NCI-H446 (cell line): Measurements from ENCODE around the gene ATF7.
"Not testable (repeated sequence)": the region's sequence is repeated elsewhere in the genome, so short reads cannot be mapped to it uniquely, and the experiment has no call there.

Experiments
- DNase-seq, 2 experiments: peaks; one replicate each; lab custom pipeline; 2025; lab: John Stamatoyannopoulos, UW

Gene ATF7

DNA sequence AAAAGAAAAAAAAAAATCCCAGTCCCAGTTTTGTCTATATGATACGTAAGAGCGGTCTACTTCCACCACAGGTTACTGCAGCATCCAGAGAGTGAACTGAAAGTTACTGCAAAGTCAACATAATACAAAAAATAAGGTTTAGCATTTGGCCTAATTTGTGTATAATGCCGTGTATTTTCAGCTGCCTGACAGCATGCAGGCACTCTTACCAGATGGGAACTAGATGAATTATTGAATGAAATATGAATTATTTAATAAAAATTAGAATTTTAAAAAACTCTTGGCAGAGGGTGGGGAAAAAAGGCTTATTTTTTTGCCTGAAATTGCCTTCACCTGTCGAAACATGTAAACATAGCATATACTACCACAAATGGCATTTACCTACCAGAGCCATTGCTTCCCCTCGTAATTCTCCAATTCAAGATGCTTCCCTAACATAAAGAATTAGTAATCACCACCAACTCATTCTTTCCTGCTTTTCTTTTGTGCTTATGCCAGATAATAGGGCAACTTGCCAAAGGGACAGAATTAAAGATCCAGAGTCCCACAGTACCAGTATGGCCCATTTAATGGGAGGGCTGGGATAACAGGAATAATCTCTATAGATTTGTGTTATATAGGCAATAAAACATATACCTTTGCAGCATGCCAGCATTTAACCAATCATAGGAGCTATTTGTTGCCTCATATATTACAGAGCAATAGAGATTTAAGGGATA lies 31.1 kb downstream of the ATF7 start:
- peak in 1 of 2 experiments; percentile 33 for DNase-seq

DNA sequence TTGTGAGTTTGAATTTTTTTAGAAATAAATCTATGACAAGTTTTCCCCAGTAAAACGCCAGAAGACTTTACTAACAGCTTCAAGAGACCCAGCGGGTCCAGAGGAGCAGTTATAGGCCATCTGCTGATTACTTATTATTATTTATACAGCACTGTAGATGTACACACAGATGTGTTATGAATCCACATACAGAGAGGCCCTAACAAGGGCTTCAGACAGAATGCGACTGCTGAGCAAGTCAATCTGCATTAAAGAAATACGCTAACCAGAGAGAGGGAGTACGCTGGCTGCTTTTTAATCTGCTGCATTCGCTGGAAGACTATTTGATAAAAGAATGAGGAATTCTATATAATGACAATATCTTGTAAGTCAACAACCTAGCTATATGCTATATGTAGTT lies 32.5 kb downstream of the ATF7 start:
- no peak for DNase-seq

DNA sequence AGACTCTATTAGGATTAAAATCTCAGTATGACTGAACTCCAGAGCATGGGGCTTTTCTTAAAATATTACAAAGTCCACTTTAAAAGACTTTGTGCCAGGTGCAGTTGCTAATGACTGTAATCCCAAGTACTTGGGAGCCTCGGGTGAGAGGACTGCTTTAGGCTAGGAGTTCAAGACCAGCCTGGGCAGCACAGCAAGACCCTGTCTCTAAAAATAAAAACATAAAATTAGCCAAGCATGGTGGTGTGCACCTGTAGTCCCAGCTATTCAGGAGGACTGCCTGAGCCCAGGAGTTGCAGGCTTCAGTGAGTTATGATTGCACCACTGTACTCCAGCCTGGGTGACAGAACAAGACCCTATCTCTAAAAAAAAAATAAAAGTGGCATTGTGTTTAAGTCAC lies 33.2 kb downstream of the ATF7 start:
- no peak for DNase-seq

DNA sequence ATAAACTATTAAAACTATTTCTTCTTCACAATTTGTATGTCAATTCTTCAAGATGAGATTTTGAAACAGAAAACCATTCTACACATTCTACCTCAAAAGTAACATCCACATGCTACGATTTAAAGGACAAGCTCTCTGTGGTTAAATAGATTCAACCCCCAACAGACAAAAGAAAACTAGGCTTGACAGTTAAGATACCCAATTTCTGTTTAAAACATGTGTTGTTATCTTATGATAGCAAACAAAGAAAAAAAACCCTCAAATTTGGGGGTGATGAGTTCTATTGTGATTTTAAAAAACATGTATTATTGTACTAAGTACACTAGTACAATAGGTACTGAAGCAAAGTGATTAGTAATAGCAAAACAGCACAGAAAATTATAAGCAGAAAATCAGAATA lies 33.8 kb downstream of the ATF7 start:
- DNase-seq: no peak

DNA sequence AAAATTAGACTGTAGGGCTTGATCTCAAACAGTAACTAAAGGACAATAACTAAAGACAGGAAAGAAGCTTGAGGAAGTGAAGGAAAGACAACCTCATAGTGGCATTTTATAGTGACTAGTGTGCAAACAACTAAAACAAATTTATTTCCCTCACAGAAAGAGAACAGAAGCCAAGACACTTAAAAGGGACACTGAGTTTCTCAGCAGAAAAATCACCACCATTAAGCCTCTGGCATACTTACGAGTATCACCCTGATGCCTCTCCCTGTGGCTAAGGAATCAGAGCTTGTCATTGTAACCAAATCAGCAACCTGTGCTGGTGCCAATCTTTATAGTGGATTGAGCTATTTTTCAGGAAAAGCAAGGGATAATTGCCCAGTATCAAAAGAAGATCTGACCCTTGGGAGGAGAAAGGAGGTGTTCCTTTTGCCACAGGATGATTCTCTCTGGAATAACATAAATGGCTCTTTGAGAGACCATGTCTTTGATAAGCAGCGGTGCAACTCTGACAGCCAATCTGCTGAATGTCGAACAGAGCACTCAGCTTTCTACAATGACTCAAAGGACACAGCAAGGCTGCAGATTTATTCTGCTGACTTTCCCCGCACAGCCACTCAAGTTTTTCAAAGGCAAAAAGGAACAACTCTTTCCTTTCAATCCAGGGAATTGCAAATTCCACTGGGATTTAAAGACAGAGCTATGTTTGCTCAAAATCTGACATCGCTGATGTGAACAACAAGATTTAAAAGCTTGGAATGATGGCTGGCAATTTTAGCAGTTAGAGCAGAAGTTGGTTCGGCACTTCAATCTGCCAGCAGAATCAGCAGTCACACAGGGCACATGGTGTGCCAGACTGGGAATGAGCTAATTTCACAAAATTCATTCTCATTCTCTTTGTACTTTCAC lies 34.6 kb downstream of the ATF7 start:
- DNase-seq: peak in 1 of 2 experiments; percentile 59

DNA sequence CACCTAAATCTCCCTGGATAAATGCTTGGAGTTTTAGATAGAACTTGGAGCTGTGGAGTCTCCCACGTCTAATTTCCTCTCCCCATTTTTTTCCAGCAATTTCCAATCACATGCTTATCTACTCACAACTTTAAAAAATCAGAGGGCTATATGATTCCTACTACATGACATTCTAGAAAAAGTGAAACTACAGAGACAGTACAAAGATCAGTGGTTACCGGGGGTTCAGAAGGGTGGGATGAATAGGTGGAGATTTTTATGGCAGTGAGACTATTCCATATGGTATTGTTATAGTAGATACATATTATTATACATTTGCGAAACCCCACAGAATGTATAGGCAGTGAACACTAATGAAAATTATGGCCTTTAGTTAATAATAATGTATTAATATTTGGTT lies 35.5 kb downstream of the ATF7 start:
- no peak for DNase-seq

DNA sequence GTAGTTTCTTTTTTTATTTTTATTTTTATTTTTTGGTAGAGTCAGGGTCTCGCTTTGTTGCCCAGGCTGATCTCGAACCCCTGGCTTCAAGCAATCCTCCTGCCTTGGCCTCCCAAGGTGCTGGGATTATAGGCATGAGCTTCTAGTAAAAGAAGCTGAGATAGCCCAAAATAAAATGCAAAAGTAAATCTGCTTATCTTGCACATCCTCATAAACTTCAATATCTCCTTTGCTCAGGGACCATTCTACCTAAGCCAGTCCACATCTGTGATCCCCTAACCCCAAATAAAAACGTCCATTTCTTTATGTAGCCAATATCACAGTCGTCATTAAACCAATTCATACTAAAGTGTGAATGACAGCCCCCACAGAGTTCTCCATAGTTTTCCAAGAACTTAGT lies 36.3 kb downstream of the ATF7 start:
- no peak for DNase-seq

DNA sequence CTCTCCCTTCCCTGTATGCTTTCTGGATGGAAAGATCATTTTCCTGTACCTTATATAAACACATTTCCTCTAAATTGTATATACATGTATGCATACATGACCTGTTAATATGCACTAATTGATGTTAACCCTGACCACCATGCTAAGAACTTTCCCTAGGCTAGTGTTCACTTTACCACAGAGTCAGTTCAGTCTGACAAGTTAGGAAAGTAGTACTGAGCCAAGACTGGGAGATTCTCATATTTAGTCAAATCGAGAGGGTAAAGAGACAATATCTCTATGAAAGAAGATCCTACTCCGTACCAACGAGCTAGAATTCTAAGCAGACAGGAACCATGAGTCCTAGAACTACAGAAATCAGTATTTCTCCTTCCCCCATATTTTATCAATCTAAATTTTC lies 36.8 kb downstream of the ATF7 start:
- no peak for DNase-seq

DNA sequence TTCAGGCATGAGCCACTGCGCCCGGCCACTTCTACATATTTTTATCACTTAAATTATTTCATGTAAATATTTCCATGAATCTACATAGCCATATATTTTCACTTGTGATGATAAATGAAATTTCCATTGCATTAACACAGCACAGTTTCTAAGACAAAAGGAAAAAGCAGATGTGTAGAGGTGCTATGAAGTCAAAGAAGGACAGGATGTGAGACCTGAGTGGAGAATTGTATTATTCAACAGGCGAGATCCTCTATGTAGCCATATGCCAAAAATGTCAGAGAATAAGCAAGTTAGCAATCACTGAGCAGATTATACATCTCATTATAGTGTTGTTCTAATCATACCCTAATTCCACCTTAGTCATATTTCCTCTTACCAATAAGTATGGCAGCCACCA lies 38.1 kb downstream of the ATF7 start:
- no peak for DNase-seq

DNA sequence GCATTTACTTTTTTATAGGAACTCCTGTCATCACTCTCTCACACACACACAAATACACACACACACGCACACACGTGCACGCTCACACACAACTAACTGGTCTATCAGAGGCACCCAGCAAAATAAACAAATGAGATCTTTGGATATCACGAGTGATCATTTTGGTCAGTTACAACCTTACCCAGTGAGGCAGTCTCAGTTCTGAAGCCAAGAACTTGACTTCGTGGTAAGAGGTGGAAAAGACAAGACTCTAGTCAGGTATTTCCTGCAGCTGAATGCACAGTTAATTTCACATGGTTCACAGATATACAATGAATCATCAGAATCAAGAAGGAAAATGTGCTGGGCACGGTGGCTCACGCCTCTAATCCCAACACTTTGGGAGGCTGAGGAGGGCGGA lies 39.4 kb downstream of the ATF7 start:
- DNase-seq: no peak

DNA sequence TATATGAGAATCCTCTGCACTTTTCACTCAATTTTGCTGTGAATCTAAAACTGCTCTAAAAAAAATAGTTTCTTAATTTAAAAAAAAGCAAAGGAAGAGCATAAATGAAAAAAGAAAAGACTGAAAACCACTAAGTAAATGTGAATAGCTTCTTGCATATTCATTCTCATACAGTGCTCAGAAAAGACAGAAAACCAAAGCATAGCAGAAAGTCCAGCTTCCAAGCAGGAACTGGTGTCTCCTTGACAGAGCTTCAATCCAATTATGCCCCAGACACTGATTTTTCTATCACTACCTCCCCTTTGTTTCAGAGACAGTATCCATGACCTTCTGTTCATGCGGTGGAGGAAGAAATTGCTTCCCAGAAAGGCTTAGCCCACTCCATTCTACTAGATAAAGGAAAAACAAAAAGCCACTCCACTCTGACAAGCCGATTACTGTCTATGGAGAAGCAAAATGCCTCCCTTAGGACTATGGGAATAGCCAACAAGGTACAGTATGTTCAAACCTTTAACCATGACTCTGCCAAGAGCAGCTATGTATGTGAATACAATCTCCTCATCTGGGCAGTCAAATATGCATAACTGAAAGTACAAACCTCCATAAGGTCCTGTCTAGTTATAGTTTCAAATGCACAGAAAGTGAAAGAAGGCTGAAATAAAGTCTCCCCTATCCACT lies 40.6 kb downstream of the ATF7 start:
- DNase-seq: no peak

DNA sequence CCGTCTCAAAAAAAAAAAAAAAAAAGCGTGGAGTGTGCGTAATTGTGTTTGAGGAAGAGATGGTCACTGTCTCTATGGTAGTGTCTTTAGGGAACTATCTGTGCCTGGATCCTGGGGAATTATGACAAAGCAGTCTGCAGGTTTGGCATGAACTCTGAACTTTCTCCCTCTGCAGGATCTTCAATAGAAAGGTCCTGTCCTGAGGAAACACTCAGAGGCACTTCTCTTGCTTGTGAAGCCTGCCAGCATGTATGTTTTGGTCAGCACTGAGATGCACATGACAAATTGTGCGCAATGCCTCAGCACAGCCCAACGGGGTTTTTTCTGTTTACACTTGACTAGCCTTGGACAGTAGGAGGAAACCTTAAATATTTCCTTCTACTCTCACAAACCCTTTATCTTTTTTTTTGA lies 46.6 kb downstream of the ATF7 start:
- DNase-seq: no peak

DNA sequence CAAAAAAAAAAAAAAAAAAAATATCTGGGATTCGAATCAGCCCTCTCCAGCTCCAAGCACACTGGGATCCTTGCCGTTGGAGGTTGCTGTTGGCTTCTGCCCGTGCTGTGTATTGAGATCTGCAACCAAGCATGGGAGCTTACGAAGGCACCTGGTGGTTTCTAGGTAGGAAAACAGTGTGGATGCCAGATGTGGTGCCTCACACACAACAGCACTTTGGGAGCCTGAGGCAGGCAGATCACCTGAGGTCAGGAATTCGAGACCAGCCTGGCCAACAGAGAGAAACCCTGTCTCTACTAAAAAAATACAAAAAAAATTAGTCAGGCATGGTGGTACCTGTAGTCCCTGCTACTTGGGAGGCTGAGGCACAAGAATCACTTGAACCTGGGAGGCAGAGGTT lies 47.4 kb downstream of the ATF7 start:
- DNase-seq: no peak

DNA sequence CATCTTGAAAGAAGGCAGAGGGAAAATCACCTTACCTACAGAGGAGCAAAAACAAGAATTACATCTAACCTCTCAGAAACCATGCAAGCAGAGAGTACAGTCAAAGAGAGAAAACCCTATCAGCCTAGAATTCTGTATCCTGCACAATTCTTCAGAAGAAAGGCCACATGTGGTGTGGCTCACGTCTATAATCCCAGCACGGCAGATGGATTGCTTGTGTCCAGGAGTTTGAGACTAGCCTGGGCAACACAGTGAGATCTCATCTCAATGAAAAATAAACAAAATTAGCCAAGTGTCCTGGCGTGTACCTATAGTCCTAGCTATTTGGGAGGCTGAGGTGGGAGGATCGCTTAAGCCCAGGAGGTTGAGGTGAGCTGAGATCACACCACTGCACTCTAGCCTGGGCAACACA lies 48.2 kb downstream of the ATF7 start:
- DNase-seq: no peak

DNA sequence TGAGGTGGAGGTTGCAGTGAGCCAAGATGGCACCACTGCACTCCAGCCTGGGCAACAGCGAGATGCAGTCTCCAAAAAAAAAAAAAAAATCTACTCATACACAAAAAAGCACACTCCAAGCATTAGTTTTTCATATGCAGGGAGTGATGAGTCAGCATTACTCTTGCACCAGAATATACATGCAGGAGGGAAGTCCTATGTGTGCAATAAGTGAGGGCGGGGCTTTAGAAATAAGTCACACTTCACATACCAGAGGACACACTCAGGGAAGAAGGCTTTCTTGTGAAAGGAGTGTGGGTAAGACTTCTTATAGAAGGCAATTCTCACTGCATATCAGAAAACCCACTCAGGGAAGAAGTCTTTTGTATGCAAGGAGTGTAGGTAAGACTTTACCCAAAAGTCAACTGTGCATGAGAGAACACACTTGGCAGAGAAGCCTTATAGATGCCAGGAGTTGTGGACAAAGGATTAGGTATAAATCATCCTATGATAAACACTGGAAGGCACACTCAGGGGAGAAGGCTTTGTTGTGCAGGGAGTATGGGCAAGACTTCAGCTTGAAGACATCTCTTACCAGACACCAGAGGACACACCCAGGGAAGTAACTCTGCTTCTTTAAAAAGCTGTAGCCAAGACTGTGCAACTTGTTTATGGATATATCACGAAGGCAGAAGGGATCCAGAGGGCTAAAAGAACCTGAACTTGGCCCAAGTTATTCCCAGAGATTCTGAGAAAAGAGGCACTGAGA lies 50.5 kb downstream of the ATF7 start:
- DNase-seq: no peak

DNA sequence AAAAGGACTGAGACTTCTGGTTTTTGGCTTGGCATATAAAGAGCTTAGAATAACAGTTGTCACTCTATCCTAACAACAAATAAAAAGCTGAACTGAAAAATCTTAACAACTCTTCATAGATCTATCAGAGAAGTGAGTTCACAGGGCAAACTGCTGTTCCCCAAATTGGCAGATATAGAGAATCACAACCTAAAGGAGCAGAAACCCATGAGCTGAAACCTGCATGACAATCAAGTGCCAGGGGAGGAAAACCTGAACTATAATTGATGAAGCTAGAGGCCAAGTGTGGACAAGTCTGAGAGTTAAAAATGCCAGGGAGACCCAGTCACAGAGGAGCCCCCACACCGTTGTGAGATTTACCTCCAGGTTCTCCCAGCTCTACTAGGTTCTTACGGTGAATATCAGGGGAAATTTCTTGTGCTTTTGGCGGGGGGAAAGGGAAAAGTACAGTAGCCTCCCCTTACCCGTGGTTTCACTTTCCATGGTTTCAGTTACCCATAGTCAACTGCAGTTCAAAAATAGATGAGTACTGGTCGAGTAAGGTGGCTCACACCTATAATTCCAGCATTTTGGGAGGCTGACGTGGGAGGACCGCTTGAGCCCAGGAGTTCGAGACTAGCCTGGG lies 53.9 kb downstream of the ATF7 start:
- no peak for DNase-seq

DNA sequence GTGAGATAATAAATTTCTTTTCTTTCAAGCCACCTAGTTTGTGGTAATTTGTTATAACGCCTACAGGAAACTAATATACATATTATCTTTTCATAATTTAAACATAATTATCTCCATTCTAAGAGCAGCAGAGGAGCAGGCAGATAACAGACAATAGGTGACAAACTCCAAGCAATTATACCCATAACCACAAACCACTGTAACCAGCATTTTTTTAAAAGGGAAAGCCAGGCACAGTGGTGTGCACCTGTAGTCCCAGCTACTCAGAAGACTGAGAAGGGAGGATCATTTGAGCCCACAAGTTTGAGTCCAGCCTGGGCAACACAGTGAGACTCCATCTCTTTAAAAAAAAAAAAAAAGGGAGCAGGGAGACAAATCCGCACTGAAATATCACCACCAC lies 54.9 kb downstream of the ATF7 start:
- no peak for DNase-seq

DNA sequence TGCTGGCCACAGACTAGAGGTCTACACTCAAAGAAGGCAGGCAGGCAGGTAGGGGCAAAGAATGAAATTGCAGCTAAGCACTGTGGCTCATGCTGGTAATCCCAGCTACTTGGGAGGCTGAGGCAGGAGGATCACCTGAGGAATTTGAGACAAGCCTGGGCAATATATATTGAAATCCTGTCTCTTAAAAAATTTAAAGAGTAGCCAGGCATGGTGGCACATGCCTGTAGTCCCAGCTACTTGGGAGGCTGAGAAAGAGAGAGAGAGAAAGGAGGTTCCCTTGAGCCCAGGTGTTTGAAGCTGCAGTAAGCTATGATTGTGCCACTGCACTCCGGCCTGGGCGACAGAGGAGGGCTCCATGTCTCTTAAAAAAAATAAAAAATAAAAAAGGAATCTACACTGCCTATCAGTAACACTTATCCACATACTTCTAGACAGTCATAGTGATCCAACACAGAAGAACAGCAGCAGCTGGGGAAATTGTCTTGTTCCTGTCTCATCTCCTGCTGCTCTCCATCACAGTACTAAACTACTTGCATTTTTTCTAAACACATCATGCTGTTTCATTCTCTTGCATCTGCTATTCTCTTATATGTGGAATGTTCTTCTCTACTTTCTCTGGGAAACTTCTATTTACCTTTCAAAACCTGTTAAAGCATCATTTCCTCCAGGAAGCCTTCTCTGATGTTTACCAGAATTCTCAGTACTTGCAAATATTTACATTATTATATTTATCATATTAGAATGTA lies 57.2 kb downstream of the ATF7 start:
- DNase-seq: no peak

DNA sequence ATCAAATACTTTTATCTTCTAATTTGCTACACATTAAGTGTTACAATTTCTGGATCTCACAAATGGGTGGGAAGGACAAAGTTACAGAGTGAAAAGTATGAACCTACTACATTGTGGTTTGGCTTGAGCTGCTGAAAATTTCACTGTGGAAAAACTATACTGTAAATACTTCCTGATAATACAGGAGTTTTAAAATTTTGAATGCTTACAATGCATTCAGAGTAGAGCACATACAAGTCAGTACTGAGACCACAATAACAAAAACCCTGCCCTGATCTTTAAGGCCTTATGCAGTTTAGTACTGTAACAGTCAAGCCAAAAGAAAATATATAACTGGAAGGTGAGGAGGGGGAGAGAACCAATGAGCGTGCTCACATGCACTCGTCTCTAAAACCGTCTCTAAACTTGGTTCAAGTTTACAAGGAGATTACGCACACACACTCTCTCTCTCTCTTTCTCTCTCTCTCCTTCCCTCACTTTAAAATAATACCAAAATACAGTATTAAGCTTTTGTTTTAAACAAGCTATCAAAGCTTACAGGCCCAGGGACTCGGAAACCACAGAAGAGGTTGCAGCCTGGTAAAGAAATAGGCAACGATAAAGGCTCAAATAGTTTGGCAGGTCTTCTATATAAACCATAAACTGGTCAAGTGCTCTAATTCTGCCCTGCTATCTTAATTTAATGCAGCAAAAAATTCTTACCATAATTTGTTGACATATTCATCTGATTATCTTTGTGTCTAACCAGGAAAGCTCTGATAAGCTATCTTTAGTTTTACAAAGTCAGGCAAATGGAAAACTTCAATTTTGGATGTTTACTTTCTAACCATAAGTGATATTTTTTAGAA lies 58.0 kb downstream of the ATF7 start:
- DNase-seq: no peak

DNA sequence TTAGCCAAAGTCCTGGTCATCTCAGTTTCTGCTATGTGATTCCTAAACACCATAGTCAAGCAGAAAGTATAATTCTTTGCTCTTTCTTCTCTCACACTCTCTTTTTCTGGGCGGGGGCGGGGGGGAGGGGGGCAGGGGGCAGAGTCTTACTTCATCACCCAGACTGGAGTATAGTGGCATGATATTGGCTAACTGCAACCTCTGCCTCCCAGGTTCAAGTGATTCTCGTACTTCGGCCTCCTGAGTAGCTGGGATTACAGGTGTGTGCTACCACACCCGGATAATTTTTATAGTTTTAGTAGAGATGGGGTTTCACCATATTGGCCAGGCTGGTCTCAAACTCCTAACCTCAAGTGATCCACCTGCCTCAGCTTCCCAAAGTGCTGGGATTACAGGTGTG lies 60.8 kb downstream of the ATF7 start:
- DNase-seq: not testable (repeated sequence)
